Neural cell (in vitro differentiated cells): Measurements from ENCODE around the gene GAGE1.

Experiments used
- EZH2 ChIP-seq: fragments of 200-600, 300-800 bp; shearing (Covaris generic), sonication (generic); IDR thresholded peaks from 2 replicates; pipeline ENCODE4 v1.6.1; 2014; ENCODE audit warnings: antibody characterized with exemption, low read length, borderline replicate concordance, mild to moderate bottlenecking; ENCODE audit not compliant: insufficient read depth, poor library complexity, severe bottlenecking
- POLR2AphosphoS5 ChIP-seq: IDR thresholded peaks from 2 replicates; pipeline ENCODE4 v1.6.1; 2012
- RAD21 ChIP-seq: fragments of 450-650 bp; conservative IDR thresholded peaks from 2 replicates; pipeline ENCODE4 v1.6.1; 2014; ENCODE audit warnings: antibody characterized with exemption, mild to moderate bottlenecking, moderate library complexity
- SMC3 ChIP-seq: fragments of 450-650 bp; conservative IDR thresholded peaks from 2 replicates; pipeline ENCODE4 v1.6.1; 2014; ENCODE audit warnings: antibody characterized with exemption, mild to moderate bottlenecking, moderate library complexity; ENCODE audit not compliant: poor library complexity

DNA sequence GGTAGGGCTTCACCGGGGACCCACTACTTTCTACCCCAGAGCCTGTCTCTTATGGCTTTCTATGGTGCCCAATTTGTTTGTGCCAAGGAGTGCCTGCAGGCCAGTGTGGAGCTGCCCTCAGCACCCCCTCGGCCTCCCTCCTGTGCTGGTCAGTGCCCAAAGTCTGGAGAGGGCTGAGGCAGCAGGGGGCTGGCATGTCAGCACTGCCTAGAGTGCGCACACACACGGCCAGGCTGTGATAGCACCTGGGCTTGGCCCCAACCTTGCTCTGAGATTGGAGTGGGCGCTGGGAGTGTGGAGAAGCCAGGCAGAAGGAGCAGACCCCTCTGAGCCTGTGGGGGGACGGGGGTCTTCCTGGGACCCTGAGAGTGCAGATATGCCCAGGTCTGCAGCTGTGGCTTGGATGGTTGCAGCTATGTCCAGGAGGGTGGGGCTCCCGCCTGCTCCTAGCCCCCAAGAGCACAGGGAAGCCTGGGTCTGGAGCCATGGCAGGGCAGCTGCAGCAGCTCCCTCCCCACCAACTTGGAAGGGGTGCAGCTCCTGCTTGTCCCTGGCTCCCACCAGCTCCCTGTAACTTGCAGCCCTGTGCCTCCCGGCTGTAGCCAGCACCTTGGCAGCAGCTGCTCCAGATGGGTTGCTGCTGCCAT, 46.3 kb downstream of the GAGE1 start:
- TF ChIP-seq SMC3: no peak
- no peak for TF ChIP-seq POLR2AphosphoS5
- TF ChIP-seq RAD21: no peak
- TF ChIP-seq EZH2: no peak
